ENCODE measurements around the gene MORN3. TPM values are rescaled to one million over a fixed set of nuclear protein-coding genes. Genes with fewer than 3 reads are reported as not detected.

The MORN3 gene
- total RNA-seq (2014; rRNA removed; shearing (Covaris generic)) (0.32 TPM in 1 of 2 replicates, not detected in the other), total RNA-seq (2022) (0.13 and 0.18 TPM in 2 replicates), Bru-seq, nascent RNA (percentile 18 among the genes with signal in this experiment), BruChase-seq, experiment 1, labeled RNA remaining after a 6-hour chase (percentile 18 among the genes with signal in this experiment), BruChase-seq, experiment 2, labeled RNA remaining after a 2-hour chase (percentile 19 among the genes with signal in this experiment)
- long read RNA-seq, partial matches to known transcripts: 0 of 4 reads
- long read RNA-seq, other reads (novel, unspliced or antisense): 4 of 4 reads

- CTCF ChIA-PET (ENCODE audit: unreplicated experiment): interaction anchor here (0.5 kb wide), 1 partner anchor 32 kb away, joined by 3 read pairs; no protein-coding TSS in a partner anchor
- no peaks in the 10 kb centered on the region for H4K20me1 ChIP-seq (ENCODE audit: insufficient read depth, low read length)
- intact Hi-C loops (cut with micrococcal nuclease; ENCODE audit: unreplicated experiment): no loop called here
- H3K27ac ChIP-seq (ENCODE audit: low read depth, low read length, poor library complexity, severe bottlenecking): no peak within 1 kb of the TSS
- peaks cover 6% of the 10 kb centered on the region; the same call in 1 of the 2 replicates for H3K79me2 ChIP-seq (ENCODE audit: insufficient read depth, low read depth, low read length)
- BruUV-seq (replicated peaks): no TSS peak
- H2AFZ ChIP-seq (ENCODE audit: low read length): no peak within 1 kb of the TSS
- H3K36me3 ChIP-seq (ENCODE audit: insufficient read depth, low read length): no peaks in the 10 kb centered on the region
- no peak for DNase-seq (ENCODE audit: low spot score)
- H3K4me3 ChIP-seq (ENCODE audit: low read depth, low read length, poor library complexity, severe bottlenecking): no peak within 1 kb of the TSS
- no peaks in the 10 kb centered on the region for H3K9me2 ChIP-seq (ENCODE audit: insufficient read depth, low read length)
- peaks cover 29% of the 10 kb centered on the region for H3K4me1 ChIP-seq (ENCODE audit: insufficient read depth, low read length, poor library complexity, severe bottlenecking)
- H3K9me3 ChIP-seq (ENCODE audit: low read length): no peaks in the 10 kb centered on the region
- POLR2A ChIA-PET: no interaction called here
- TF ChIP-seq EZH2phosphoT487 (IDR thresholded peaks at IDR 0.05; ENCODE audit: borderline replicate concordance, low read depth, low read length) (no peak), CTCF (conservative IDR thresholded peaks at IDR 0.05; ENCODE audit: low read length) (no peak)
- no peak within 1 kb of the TSS for H3K4me2 ChIP-seq (ENCODE audit: low read length)
Measured at GRCh38 chr12:121669521-121669900, at the start of gene MORN3. Gene MORN3, minus strand, starts transcription at chr12:121669654. Its CDS starts 171 bp downstream, at chr12:121669483.

GRCh38 chr12:121718653-121719239 lies 49.3 kb upstream of the MORN3 start:
- intact Hi-C loops (cut with micrococcal nuclease; ENCODE audit: unreplicated experiment): no loop called here
- no peaks in the 10 kb centered on the region for H3K9me3 ChIP-seq (ENCODE audit: low read length)
- H3K4me2 ChIP-seq (ENCODE audit: low read length): no peak overlapping the region
- no peaks in the 10 kb centered on the region; the same call in 1 of the 2 replicates for H4K20me1 ChIP-seq (ENCODE audit: insufficient read depth, low read length)
- H3K27ac ChIP-seq (ENCODE audit: low read depth, low read length, poor library complexity, severe bottlenecking): no peak overlapping the region
- TF ChIP-seq CTCF (conservative IDR thresholded peaks at IDR 0.05; ENCODE audit: low read length) (no peak), EZH2phosphoT487 (IDR thresholded peaks at IDR 0.05; ENCODE audit: borderline replicate concordance, low read depth, low read length) (no peak)
- H3K4me1 ChIP-seq (ENCODE audit: insufficient read depth, low read length, poor library complexity, severe bottlenecking): peaks cover 5% of the 10 kb centered on the region
- peaks cover 8% of the 10 kb centered on the region for H3K36me3 ChIP-seq (ENCODE audit: insufficient read depth, low read length)
- no peak overlapping the region for H2AFZ ChIP-seq (ENCODE audit: low read length)
- no peaks in the 10 kb centered on the region for H3K9me2 ChIP-seq (ENCODE audit: insufficient read depth, low read length)
- peak; percentile 45 for DNase-seq (ENCODE audit: low spot score)
- peaks cover 5% of the 10 kb centered on the region; the same call in 1 of the 2 replicates for H3K79me2 ChIP-seq (ENCODE audit: insufficient read depth, low read depth, low read length)
- no TSS peak for BruUV-seq (replicated peaks)
- H3K4me3 ChIP-seq (ENCODE audit: low read depth, low read length, poor library complexity, severe bottlenecking): no peak overlapping the region
- ChIA-PET POLR2A (interaction anchor here (0.6 kb wide), 1 partner anchor 46 kb away, joined by 3 read pairs; no protein-coding TSS in a partner anchor), CTCF (ENCODE audit: unreplicated experiment) (no interaction called here)
